Stimulated activated CD8-positive, alpha-beta memory T cell treated with anti-CD3 and anti-CD28 coated beads, Interleukin-15, amount 100 ng/mL, for 1 hour (primary cell): ENCODE measurements around the gene MAP3K8.
"Not testable (repeated sequence)": the region's sequence is repeated elsewhere in the genome, so short reads cannot be mapped to it uniquely, and the experiment has no call there.

ENCODE experiments used
- DNase-seq: peaks from one replicate; pipeline ENCODE4 v3.0.0-alpha.2; 2020; ENCODE audit warnings: low read depth

Gene MAP3K8

DNA sequence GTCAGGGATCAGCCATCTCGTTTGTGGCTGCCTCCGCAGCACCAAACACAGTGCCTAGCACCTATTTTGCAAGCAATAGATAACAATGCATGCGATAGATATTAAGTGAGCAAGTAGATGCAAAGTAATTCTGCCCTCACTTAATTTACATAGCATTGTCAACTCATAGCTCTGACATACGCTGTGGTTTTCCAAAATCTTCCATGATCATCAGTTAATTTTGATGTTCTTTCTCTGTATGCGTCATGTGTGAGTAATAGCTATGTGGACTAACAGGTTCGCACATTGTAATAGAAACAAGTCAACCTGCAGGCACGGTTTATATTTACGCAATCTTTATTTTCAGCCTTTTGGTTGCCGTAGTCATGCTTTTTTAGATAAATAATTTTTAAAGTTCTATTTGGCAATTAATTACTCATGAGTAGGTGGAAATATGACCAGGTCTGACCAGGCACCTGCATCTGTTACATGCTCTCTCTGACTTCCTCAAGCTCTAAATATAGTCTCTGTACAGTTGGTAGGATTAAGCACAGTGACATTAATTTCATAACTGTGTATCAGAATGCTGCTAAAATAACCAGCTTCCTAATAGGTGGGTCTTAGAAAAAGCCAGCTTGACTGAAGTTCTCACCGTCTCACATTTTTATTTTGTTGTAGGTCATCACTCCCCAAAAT lies 13.3 kb downstream of the MAP3K8 start:
- DNase-seq = no peak

DNA sequence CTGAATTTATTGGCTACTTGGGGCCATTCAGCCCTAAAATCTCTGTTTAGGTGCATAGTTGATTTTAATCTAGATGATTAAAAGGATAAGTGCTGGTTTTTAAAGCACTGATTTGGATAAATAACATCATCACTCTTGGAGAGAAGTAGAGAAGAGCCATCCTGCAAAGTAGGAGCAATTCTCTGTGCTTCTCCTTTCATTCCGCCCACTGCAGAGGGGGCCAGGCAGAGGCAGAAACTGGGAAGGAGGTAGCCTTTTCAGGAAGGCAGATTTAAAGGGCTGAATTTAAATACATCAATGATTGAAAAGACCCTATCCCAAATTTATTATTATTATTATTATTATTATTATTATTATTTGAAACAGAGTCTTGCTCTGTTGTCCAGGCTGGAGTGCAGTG lies 14.1 kb downstream of the MAP3K8 start:
- DNase-seq = no peak

DNA sequence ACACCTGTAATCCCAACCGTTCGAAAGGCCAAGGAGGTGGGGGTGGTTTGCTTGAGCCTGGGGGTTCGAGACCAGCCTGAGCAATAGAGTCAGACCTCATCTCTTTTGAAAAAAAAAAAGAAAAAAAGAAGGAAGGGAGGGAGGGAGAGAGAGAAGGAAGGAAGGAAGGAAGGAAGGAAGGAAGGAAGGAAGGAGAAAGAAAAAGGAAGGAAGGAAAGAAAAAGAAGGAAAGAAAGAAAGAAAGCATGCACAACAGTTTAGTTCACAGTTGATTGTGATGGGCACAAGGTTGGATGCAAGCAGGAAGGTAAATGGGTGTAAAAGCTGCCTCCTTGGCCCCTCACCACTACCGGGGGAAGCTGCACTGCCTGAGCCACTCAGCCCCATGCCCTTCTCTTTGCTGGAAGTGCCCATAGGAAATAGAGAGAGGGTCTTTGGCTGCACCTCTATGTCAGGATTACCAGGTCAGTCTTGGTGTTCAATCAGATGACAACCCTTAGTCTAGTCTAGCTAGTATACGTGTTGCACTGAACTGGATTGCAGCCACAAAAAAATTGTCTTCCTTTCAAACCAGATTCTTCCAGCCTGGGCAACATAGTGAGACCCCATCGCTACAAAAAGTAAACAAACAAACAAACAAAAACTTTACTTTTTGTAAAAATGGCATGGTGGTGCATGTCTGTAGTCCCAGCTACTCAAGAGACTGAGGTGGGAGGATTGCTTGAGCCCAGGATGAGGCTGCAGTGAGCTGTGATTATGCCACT lies 20.0 kb downstream of the MAP3K8 start:
- no peak for DNase-seq

DNA sequence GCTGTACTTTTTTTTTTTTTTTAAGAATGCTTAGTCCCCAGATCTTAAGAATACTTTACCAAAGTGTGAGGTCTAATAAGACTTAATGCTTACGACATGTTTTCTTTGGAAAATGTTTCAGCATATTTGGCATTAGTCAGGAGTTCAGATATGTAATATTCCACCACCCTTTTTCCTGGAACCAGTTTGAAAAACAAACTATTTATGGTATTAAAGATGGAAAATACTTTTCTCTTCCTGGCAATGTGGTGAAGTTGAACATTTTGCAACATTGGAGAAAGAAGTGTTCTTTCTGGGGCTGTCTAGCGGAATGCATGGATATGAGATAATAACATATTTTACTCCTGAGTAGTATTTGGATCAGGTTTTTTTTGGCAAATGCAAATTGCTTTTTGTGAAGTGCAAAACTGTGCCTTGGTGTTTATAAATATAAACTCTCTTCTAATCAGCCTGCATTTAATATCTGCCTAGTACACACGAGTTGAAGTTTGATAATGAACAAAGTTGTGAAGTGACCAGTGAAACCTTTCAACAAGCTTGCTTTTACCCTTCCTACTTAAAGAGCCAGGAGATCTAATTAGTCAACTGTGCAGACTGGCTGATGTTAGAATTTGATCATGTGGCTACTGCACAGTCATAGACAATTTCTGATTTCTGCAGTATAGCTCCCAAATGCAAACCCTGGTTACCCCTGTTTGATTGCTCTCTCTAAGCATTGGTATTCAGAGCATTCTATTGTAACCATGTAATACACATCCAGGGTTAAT lies 20.9 kb downstream of the MAP3K8 start:
- DNase-seq = no peak

DNA sequence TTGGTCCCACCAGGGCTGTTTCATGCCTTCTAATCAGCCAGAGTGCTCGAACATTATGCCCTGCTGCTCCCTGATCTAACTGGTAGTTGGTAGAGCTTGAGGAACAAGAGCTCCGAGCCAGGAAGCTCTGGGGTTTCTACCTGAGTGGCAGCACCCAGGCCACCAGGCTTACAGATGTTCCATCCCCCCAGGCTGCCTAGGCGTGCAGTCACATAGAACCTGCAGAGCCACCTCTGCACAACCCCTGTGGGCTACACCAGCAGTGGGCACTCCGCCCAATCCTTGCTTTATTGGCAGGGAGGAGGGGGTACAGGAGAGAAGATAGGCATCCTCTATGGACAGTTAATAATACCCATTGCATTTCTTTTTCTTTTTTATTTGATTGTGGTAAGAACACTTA lies 21.8 kb downstream of the MAP3K8 start:
- no peak for DNase-seq

DNA sequence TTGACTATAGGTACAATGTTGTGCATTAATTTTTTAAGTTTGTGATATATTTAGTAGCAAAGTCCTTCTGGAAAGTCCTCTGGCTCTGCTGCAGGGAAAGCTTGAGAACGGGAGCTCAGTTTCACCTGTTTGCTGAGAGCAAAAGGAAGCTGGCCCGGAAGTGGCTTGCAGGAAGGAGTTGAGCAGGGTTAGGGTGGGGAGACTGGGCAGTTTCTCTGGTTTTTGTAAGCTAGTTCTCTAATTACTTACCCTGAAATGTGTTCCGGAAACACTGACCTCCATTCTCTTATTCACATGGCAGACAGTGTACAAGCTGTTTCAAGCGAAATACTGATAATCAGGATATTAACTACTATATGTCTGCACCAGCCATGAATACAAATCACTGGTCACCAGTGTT lies 22.3 kb downstream of the MAP3K8 start:
- no peak for DNase-seq

DNA sequence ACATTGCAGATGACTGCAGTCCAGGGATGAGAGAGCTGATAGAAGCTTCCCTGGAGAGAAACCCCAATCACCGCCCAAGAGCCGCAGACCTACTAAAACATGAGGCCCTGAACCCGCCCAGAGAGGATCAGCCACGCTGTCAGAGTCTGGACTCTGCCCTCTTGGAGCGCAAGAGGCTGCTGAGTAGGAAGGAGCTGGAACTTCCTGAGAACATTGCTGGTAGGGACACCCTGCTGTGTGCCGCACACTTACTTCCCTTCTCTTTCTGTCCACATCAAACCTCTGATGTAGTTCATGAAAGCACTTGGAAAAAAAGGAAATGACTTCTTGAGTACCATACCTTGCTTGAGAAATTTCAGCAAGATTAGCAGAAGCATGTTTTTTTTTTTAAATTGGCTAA lies 25.3 kb downstream of the MAP3K8 start:
- no peak for DNase-seq

DNA sequence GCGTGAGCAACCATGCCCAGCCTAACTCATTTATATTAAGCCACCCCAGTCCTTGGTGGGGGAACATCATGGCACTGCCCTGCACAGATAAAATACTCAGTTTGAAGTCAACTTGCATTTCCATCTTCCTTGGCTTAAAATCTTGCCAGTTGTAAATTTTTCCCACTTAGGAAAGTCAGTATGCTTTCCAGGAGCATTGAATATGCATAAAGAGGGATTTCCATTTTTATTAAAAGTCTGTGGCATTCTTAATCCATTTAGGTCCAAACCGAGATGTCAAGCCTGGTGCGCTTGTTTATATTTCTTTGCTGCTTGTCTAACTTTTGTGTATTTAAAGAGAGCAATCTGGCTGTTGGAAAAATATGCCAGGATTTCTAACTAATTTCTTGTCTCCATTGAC lies 26.1 kb downstream of the MAP3K8 start:
- DNase-seq = no peak

DNA sequence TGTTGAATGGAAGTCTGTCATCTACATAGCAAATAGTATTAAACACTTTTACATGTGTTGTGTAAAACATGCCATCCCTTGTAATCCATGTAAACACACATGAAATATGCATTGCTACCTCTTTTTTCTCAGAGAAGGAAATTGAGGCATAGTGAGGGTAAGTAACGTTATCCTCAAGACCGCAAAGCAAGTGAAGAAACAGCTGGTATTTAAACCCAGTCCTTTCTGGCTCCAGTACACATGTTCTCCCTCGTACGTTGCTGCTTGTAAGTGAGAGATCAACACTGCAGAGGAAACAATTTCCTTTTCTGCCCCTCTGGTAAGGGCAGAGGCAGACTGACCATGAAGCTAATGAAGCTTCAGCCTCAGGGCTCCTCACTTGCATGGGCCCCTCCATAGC lies 28.5 kb downstream of the MAP3K8 start:
- DNase-seq = no peak

DNA sequence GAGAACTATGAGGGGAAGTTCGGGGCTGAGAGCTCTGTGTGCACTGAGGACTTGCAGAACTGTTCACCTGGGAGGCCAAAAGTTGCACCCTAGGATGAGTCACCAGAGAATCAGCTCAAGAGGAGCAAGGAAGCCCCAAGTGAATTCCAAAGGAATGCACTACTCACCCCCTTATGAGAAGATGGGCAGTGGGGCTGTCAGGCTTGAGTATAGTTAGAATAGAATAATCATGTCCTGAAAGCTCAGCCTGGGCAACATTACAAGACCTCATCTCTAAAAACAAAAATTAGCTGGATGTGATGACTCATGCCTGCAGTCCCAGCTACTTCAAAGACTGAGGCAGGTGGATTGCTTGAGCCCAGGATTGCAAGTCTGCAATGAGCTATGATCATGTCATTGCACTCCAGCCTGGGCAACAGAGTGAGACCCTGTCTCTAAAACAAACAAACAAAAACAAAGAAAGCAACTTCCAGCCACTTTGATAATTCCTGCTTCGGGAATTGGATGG lies 30.0 kb downstream of the MAP3K8 start:
- DNase-seq = no peak

DNA sequence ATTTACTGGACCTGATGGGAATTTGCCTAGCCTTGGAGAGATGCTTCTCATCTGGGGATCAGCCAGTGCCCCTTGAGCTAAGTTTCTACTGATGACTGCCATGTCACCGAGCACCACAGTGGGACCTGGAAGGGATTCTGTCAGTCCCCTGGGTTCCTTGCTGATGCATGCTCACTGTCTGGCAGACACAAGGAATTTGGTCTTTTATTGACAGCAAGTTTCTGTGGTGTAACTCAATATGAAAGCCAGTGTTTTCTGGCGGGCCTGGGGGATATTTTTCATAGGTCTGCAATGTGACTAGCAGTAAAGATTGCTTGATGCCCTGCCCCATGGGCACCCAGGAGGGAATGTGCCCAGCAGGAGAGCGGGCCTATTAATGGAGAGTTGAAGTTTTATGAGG lies 30.7 kb downstream of the MAP3K8 start:
- DNase-seq = no peak

DNA sequence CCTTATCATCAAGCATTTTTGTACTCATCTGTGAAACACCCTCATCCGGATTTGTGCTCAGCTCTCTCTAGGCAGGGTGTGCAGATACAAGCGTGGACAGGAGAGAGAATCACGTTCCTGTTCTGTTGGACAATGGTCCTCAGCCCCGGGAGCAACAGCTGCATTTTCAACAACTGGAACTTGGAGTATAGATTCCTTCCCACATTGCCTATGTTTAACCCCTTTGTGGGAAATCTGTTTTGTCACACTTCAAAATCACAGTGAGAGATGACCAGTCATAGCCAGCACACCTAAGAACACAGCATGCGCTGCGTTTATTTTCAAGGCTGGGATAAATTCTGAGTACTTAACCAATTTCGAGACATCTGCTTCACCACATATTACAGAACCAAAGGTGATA lies 32.5 kb downstream of the MAP3K8 start:
- no peak for DNase-seq

DNA sequence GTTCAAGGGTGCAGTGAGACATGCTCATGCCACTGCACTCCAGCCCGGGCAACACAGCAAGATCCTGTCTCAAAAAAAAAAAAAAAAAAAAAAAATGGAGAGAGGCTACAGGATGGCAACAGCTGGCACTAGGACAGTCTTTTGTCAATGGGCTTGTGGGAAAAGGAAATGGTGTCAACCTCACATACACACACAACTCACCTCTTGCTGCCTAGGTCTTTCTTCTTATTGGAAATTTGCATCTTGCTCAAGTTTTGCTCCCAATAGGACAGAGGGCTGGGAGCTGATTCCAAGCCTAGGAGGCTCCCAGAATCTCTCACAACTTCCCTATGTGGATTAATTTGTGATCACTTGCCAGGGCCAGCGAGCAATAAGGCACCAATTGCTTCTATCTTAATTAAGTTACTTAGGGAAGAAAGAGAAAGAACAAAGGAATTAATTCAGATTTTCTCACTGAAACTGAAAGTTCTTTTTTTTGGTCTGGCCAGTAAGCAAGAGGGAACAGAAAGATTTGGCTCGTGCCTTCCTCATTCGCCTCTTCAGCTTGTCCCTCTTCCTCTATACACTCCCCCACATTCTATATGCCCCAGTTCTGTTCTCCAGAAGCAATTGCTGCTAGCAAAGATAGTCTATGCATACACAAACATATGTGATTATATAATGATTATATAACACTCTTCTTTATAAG lies 33.8 kb downstream of the MAP3K8 start:
- no peak for DNase-seq

DNA sequence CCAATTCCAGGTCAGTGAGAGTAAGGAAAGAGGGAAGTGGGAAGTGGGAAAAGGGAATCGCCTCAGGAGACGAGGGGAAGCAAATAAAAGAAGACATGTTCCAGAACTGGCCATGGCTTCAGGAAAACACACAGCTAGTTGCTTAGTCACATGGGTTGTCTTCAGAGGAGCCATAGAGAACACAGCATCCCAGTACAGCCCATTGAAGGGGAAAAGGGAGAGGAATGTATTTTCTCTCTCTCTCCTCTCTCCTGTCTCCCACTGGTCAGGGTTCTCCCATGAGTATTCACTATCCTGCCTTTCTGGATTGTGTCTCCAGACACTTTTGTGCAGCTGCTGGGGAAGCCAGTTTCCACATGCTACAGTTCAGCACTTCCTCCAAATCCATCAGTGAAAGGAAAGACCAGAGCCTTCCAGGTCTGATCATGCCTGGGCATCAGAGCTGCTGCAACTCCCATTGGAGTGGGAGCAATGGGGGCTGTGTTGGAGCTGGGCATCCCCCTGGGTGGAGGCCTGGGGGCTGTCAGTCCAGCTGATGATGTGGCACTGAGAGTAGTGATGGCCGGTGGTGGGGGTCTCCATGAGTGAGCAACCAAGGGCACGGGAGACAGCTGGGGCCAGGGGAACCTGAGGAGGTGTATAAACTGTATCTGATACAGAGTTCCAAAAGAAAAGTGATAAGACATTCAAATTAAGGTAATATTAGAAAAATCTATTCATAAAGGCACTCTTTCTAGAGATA lies 38.6 kb downstream of the MAP3K8 start:
- no peak for DNase-seq

DNA sequence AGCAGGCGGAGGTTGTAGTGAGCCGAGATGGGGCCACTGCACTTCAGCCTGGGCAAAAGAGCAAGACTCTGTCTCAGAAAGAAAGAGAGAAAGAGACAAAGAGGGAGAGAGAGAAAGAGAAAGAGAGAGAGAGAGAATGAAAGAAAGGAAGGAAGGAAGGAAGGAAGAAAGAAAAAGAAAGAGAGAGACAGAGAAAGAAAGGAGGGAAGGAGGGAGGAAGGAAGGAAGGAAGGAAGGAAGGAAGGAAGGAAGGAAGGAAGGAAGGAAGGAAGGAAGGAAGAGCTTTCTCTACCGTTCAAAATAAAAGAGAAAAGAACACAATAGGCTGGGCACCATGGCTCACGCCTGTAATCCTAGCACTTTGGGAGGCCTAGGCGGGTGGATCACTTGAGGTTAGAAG lies 41.5 kb downstream of the MAP3K8 start:
- DNase-seq = not testable (repeated sequence)

DNA sequence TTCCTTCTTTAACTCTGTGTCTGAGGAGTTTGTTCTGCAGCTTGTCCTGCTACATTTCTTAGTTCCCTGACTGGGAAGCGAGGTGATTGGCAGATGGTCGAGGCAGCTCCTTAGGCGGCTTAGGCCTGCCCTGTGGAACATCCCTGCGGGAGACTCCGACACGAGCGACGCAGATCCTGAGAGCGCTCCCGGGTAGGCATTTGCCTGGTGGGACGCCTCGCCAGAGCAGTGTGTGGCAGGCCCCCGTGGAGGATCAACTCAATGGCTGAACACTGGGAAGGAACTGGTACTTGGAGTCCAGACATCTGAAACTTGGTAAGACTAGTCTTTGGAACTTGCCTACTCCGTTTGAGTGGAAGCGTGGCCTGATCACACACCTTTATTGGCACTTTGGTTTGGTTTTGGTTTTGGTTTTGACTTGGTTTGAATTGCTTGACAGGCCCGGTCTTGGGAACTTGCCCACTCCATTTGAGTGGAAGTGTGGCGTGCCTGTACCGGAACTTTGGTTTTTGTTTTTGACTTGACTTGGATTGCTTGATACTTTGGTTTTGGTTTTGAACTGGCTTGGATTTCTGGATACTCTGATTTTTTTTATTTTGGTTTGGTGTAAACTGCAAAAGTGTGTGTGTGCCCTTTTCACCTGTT lies 42.6 kb downstream of the MAP3K8 start:
- DNase-seq = no peak

DNA sequence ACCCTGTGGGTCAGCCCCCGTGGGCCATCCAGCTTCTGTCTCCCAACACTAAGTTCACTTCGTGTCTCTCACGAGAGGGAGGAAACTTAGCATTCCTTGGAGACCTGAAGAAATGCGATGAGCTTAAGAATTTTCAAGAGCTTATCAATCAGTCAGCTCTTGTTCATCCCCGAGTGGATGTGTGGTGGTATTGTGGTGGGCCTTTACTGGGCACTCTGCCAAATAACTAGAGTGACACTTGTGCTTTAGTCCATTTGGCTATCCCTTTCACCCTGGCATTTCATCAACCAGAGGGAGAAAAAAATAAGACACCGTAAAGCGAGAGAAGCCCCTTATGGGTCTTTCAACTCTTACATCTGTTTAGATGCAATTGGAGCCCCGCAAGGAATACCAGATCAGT lies 45.5 kb downstream of the MAP3K8 start:
- not testable (repeated sequence) for DNase-seq

DNA sequence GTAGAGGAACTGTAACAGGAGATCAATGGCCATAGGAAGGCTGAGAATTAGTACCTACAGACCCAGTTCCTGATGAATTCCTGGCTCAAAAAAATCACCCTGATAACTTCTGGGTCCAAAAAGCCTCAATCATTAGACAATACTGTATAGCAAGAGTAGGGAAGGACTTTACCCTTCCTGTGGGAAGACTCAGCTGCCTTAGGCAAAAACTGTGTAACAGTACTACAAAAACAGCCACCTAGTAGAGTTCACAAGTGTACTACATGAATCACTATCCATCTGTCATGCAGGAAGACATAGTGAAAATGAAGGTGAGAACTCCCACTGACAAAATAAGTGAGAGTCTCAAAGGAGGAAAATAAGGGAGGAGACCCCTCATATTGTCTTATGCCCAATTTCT lies 47.6 kb downstream of the MAP3K8 start:
- no peak for DNase-seq

DNA sequence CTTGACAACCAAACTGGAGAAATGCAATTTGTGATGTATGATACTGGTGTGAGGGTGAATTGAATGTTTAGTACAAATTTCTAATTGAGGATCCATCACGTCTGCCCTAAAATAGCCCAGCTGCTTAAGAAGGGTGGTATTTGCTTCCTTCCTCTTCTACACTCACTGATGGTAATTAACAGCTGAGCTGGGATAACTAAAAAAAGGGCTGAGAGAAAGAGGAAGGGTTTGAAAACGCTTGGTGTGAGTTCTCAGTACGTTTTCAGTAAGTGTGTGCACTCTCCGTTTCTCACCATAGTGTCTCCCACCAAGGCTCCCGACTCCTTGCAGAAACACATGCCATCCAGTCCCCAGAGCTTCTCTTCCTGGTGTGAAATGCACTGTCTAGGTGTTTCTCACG lies 54.3 kb downstream of the MAP3K8 start:
- DNase-seq = no peak

DNA sequence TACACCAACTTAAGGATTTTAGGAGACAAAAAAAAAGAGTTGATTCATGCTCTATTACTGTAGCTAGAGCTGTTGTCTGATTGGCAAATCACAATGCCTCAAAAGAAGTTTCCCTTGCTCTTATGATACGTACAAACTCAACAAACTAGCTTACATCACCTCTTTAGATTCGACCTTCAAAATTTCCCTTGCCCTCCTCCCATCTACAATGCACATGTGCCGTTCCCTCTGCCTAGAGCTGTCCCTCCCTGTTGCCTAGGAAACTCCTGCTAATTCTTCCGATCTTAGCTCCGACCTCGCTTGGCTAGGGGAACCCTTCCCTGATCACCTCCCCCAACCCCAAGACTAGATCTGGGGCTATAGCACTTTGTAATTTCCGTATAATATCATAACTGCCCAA lies 55.4 kb downstream of the MAP3K8 start:
- DNase-seq = no peak
